ENCODE measurements around the gene ZNF253.
"Not testable (repeated sequence)": the region's sequence is repeated elsewhere in the genome, so short reads cannot be mapped to it uniquely, and the experiment has no call there.

- not testable (repeated sequence) for TF ChIP-seq CTCF, POLR2A, EP300 (IDR thresholded peaks at IDR 0.05)
Measured at GRCh38 chr19:19933432-19934314, 68.0 kb downstream of the ZNF253 start.

All from ovary (tissue), 3 donors.